Esophagus muscularis mucosa (tissue), 4 donors: ENCODE measurements around the gene DCTD. TPM values are rescaled to one million over a fixed set of nuclear protein-coding genes. Genes with fewer than 3 reads are reported as not detected.

Experiments used
- DNase-seq: peaks from one replicate; pipeline ENCODE4 v3.0.0-alpha.2; 2017; ENCODE audit errors: extremely low spot score
- H3K27ac ChIP-seq, 4 donors: fragments of 200-600 bp; sonication (generic); replicated peaks in 1 of 4; 1 replicate in 3 of 4; 2 replicates in 1 of 4; pipeline ENCODE4 v1.5.1; 2016 to 2019; ENCODE audit warnings: mild to moderate bottlenecking in 1 of 4
- H3K27me3 ChIP-seq, 4 donors: fragments of 200-600 bp; sonication (generic); one replicate each; pipeline versions ENCODE4 v1.5.1 to v1.6.0; 2016 to 2019
- H3K36me3 ChIP-seq, 4 donors: fragments of 200-600 bp; sonication (generic); one replicate each; pipeline ENCODE4 v1.5.1; 2016 to 2019
- H3K4me1 ChIP-seq, 4 donors: fragments of 200-600 bp; sonication (generic); one replicate each; pipeline ENCODE4 v1.5.1; 2016 to 2019
- H3K4me3 ChIP-seq, 4 donors: fragments of 200-600 bp; sonication (generic); 1 replicate in 2 of 4; 2 replicates in 2 of 4; pipeline ENCODE4 v1.5.1; 2016 to 2019; ENCODE audit warnings: mild to moderate bottlenecking in 4 of 4, moderate library complexity in 1 of 4
- H3K9me3 ChIP-seq, 4 donors: fragments of 200-600 bp; sonication (generic); 1 replicate in 3 of 4; 2 replicates in 1 of 4; pipeline ENCODE4 v1.5.1; 2016 to 2019
- EP300 ChIP-seq: sonication (generic); formaldehyde crosslinking; IDR thresholded peaks from one replicate; pipeline ENCODE4 v1.6.1; 2017; ENCODE audit warnings: antibody characterized with exemption
- POLR2A ChIP-seq: fragments of 450-650 bp; IDR thresholded peaks from one replicate; pipeline ENCODE4 v1.6.1; 2017; ENCODE audit warnings: antibody characterized with exemption, moderate library complexity, mild to moderate bottlenecking, low read depth
- POLR2AphosphoS5 ChIP-seq, 2 donors: sonication (generic); formaldehyde crosslinking; IDR thresholded peaks; one replicate each; pipeline ENCODE4 v1.6.1; 2017; ENCODE audit warnings: antibody characterized with exemption in 2 of 2
- WGBS: methylation state at CpG from one replicate; pipeline ENCODE4 v1.1.5; 2018; 5-methylcytosine and 5-hydroxymethylcytosine counted together
- intact Hi-C: fragments of 100-400 bp; cut with DNase I; formaldehyde crosslinking; loops from one replicate; pipeline ENCODE4 v1.15.1; 2023
- total RNA-seq, 4 donors: library from RNA; depleted of rRNA; stranded (reverse); fragments of >200 nt; gene quantifications; one replicate each; pipeline versions ENCODE4 v1.1.0 to v1.2.1, GENCODE V29; 2016
- TF ChIP-seq, protein P1 (sequence below), 3 experiments: fragments of 200-600 bp in 2 of 3; fragments of 450-650 bp in 1 of 3; sonication (generic) in 2 of 3; IDR thresholded peaks; one replicate each; pipeline ENCODE4 v1.5.1; 2017 to 2019; ENCODE audit warnings: antibody characterized with exemption in 3 of 3, mild to moderate bottlenecking in 2 of 3, moderate library complexity in 1 of 3

DCTD gene
- total RNA-seq, 4 donors from 2014 or later: 33.6 to 55.3 (median 48.7) TPM

DNA sequence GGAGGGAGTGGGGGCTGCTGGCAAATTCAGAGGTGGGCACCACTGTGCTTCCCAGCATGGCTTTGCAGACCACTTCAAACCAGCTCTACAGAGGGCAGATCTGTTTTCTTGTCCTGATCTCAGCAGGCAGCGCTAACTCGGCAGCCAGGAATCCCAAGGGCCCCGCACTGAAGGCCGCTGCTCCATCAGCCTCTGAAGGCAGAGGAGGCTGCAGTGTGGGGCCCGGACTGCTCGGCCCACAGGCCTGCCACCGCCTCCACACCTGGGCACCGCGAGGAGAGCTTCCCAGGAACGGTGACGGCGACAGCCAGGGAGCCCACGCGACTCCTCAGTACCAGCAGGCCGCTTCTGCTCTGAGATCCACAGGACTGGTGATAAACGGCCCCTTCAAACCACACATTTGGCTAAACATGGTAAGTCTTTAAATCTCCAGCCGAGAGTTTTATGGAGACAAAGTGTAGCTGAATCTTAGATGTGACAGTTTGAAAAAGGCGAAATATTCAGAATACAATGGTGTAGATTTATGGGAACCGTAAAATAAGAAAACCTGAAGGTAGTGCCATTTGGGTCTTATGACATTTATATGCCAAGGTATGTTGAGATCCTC lies 23.6 kb downstream of the DCTD start:
- DNase-seq: no peak
- no peaks in the 10 kb centered on the region for H3K4me1 ChIP-seq
- TF ChIP-seq EP300 (no peak), POLR2AphosphoS5 (IDR thresholded peaks at IDR 0.05) (no peak), POLR2A (no peak)
- TF ChIP-seq, protein P1, sequence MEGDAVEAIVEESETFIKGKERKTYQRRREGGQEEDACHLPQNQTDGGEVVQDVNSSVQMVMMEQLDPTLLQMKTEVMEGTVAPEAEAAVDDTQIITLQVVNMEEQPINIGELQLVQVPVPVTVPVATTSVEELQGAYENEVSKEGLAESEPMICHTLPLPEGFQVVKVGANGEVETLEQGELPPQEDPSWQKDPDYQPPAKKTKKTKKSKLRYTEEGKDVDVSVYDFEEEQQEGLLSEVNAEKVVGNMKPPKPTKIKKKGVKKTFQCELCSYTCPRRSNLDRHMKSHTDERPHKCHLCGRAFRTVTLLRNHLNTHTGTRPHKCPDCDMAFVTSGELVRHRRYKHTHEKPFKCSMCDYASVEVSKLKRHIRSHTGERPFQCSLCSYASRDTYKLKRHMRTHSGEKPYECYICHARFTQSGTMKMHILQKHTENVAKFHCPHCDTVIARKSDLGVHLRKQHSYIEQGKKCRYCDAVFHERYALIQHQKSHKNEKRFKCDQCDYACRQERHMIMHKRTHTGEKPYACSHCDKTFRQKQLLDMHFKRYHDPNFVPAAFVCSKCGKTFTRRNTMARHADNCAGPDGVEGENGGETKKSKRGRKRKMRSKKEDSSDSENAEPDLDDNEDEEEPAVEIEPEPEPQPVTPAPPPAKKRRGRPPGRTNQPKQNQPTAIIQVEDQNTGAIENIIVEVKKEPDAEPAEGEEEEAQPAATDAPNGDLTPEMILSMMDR (IDR thresholded peaks at IDR 0.05): no peak
- 94% methylated on average over 14 of the region's 19 CpGs for WGBS
- no peak overlapping the region for H3K4me3 ChIP-seq
- H3K27ac ChIP-seq: no peak overlapping the region
- H3K9me3 ChIP-seq: no peaks in the 10 kb centered on the region
- peaks cover 34 to 95% (median 72%) of the 10 kb centered on the region in 4 donors for H3K36me3 ChIP-seq
- no peaks in the 10 kb centered on the region for H3K27me3 ChIP-seq
- intact Hi-C loops: no loop called here

DNA sequence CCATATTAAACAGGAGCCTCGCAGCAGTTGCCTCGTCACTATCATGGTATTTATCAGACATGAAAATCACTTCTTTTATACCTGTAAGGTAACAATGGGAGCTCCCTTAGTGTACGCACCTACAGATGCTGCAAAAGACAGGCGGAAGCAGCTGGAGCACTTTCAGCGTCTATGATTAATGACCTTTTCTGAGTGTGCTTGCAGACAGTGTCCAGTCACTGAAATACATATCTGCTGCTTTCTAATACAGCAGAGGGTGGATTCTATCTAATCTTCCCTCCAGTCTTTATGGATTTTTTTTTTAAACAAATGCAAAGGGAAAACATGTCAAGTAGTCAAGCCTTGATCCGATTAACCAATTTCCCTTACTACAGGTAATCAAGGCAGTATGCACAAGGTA lies 24.1 kb downstream of the DCTD start:
- H3K4me3 ChIP-seq: no peak overlapping the region
- TF ChIP-seq EP300 (no peak), POLR2A (no peak), POLR2AphosphoS5 (IDR thresholded peaks at IDR 0.05) (no peak)
- TF ChIP-seq, protein P1 (IDR thresholded peaks at IDR 0.05): no peak
- H3K36me3 ChIP-seq: peaks cover 34 to 97% (median 71%) of the 10 kb centered on the region in 4 donors
- no peaks in the 10 kb centered on the region for H3K9me3 ChIP-seq
- DNase-seq: no peak
- H3K27me3 ChIP-seq: no peaks in the 10 kb centered on the region
- no peak overlapping the region for H3K27ac ChIP-seq
- 88% methylated on average over 6 of the region's 6 CpGs for WGBS
- intact Hi-C loops: no loop called here
- H3K4me1 ChIP-seq: no peaks in the 10 kb centered on the region

DNA sequence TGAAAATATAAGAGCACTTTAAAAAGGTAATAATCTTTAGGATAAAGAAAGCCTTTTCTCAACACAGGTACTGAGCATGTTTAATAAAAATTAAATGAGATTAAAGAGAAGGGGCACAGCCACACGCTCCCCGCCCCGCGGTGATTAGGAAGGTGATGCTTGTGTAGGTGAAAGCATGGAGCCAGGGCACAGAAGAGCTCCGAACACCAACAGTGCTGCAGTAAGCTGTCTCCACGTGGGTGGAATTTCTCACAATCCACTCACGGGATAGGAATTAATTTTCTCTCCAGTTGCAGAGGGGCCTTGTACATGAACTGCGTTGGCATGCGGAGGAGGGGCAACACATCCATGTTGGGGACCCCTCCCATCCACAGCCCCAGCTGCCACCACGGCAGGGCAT lies 27.0 kb downstream of the DCTD start:
- TF ChIP-seq, protein P1 (IDR thresholded peaks at IDR 0.05): no peak
- no peak for TF ChIP-seq EP300
- no peak for TF ChIP-seq POLR2AphosphoS5 (IDR thresholded peaks at IDR 0.05)
- TF ChIP-seq POLR2A: no peak
- Histone ChIP-seq H3K27me3 (no peaks in the 10 kb centered on the region), H3K36me3 (peaks cover 34 to 88% (median 63%) of the 10 kb centered on the region in 4 donors), H3K4me3 (no peak overlapping the region), H3K27ac (no peak overlapping the region), H3K9me3 (peaks cover 0 to under 1% (median under 1%) of the 10 kb centered on the region in 4 donors), H3K4me1 (peaks cover 0 to 15% (median 13%) of the 10 kb centered on the region in 4 donors)
- no peak for DNase-seq
- 94% methylated on average over 10 of the region's 10 CpGs for WGBS
- intact Hi-C loops: no loop called here

DNA sequence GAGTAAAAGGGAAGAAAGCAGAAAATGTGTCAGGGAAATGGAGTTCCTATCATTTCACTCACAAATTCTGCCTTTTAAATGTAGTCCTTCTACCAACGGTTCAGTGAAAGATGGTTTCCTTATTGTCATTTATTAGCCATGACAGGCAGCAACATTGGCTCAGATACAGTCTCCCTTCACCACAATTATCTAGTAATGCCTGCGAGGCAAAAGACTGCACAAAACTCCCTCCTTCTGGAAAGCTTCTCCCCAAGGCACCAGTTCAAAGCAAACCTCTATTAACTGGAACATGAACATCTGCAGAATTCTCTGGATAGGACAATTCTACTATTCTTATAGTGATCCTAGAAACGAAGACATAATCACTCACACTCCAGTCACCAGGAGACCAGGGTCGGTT lies 28.3 kb downstream of the DCTD start:
- DNase-seq: no peak
- no peak for TF ChIP-seq EP300
- TF ChIP-seq, protein P1 (IDR thresholded peaks at IDR 0.05): no peak
- no peak for TF ChIP-seq POLR2AphosphoS5 (IDR thresholded peaks at IDR 0.05)
- TF ChIP-seq POLR2A: no peak
- 69% methylated on average over 4 of the region's 4 CpGs for WGBS
- H3K4me3 ChIP-seq: no peak overlapping the region
- H3K4me1 ChIP-seq: peaks cover 0 to 15% (median 13%) of the 10 kb centered on the region in 4 donors
- no peaks in the 10 kb centered on the region for H3K27me3 ChIP-seq
- H3K27ac ChIP-seq: no peak overlapping the region
- intact Hi-C loops: no loop called here
- peaks cover 0 to 7% (median 2%) of the 10 kb centered on the region in 4 donors for H3K9me3 ChIP-seq
- H3K36me3 ChIP-seq: peaks cover 30 to 81% (median 58%) of the 10 kb centered on the region in 4 donors
